ENCODE results near the gene VSIG8.
A peak's percentile ranks its signal among the peaks of the same experiment; 100 is the strongest.

The VSIG8 gene

DNA sequence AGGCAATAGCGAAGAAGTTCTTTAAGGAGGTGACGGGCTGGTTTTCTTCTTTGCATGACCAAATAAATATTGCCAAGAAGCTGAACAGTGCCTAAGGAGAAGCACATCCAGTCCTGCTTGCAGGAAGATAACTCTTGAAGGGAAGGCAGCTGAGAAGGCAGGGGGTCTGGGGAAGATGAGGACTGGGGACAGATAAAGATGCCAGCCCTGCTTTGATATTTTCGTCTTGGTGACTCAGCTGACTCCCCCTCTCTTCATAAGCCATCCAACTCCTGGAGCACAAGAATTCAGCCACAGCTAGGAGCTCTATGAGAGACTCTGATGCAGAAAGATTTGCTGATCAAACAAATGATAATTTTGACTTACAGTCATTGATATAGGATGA lies 34.1 kb upstream of the VSIG8 start:
- Histone ChIP-seq H4K20me1 (ENCODE audit: insufficient read depth, low read length) (no peaks in the 10 kb centered on the region), H3K27me3 (ENCODE audit: low read depth, low read length) (peaks cover 19% of the 10 kb centered on the region; the same call in 1 of the 2 replicates), H3K9me3 (ENCODE audit: insufficient read depth, low read length) (no peaks in the 10 kb centered on the region), H3K9ac (ENCODE audit: low read length) (no peak overlapping the region), H3K4me3 (ENCODE audit: low read length) (no peak overlapping the region), H3K36me3 (replicated peaks; ENCODE audit: low read depth, low read length) (no peaks in the 10 kb centered on the region), H3K79me2 (ENCODE audit: low read length) (no peaks in the 10 kb centered on the region), H3K4me2 (ENCODE audit: low read length) (no peak overlapping the region), H2AFZ (ENCODE audit: low read depth, low read length) (no peak overlapping the region), H3K4me1 (ENCODE audit: low read length) (peaks cover 19% of the 10 kb centered on the region), H3K27ac (ENCODE audit: low read length) (no peak overlapping the region)
- TF ChIP-seq, protein P1, sequence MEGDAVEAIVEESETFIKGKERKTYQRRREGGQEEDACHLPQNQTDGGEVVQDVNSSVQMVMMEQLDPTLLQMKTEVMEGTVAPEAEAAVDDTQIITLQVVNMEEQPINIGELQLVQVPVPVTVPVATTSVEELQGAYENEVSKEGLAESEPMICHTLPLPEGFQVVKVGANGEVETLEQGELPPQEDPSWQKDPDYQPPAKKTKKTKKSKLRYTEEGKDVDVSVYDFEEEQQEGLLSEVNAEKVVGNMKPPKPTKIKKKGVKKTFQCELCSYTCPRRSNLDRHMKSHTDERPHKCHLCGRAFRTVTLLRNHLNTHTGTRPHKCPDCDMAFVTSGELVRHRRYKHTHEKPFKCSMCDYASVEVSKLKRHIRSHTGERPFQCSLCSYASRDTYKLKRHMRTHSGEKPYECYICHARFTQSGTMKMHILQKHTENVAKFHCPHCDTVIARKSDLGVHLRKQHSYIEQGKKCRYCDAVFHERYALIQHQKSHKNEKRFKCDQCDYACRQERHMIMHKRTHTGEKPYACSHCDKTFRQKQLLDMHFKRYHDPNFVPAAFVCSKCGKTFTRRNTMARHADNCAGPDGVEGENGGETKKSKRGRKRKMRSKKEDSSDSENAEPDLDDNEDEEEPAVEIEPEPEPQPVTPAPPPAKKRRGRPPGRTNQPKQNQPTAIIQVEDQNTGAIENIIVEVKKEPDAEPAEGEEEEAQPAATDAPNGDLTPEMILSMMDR (IDR thresholded peaks at IDR 0.05; ENCODE audit: low read depth, low read length): no peak
- TF ChIP-seq EZH2phosphoT487 (IDR thresholded peaks at IDR 0.05; ENCODE audit: low read depth): no peak

DNA sequence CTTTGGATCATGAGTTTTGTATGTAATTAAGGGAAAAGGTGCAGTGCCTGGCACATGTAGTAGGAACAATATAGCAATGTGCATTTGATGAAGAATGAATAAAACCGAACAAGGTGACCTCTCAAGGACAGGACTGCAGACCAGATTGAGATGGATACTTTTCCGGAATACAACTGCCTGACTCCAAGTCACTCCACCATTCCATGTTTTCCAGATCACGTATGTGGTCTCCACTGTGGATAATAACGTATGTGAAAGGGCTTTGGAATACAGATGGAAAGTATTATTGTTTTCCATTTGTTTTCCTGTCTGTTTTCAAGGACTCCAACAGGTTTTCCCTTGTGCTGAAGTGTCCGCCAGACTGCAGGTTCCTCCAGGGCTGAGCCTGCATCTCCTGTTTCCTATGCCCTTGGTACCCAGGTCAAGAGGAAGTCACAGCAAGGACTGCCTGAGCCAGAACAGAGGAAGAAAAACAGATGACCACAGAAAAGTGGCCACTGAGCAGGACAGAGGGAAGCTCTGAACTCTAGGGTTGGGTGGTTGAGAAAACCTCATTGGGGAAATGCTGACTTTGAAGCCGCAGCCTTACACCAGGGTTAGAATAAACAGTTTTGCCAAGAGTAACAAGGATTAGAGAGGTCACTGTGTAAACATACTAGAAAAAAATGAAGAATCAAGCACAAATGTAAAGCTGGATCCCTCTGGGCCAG lies 33.5 kb upstream of the VSIG8 start:
- no peak overlapping the region for H3K9ac ChIP-seq (ENCODE audit: low read length)
- H3K4me1 ChIP-seq (ENCODE audit: low read length): peaks cover 24% of the 10 kb centered on the region
- TF ChIP-seq, protein P1 (IDR thresholded peaks at IDR 0.05; ENCODE audit: low read depth, low read length): no peak
- TF ChIP-seq EZH2phosphoT487 (IDR thresholded peaks at IDR 0.05; ENCODE audit: low read depth): no peak
- H3K4me2 ChIP-seq (ENCODE audit: low read length): no peak overlapping the region
- no peaks in the 10 kb centered on the region for H3K79me2 ChIP-seq (ENCODE audit: low read length)
- H3K27me3 ChIP-seq (ENCODE audit: low read depth, low read length): peaks cover 19% of the 10 kb centered on the region; the same call in 1 of the 2 replicates
- H4K20me1 ChIP-seq (ENCODE audit: insufficient read depth, low read length): no peaks in the 10 kb centered on the region
- H3K4me3 ChIP-seq (ENCODE audit: low read length): no peak overlapping the region
- no peak overlapping the region for H2AFZ ChIP-seq (ENCODE audit: low read depth, low read length)
- no peaks in the 10 kb centered on the region for H3K36me3 ChIP-seq (replicated peaks; ENCODE audit: low read depth, low read length)
- H3K9me3 ChIP-seq (ENCODE audit: insufficient read depth, low read length): no peaks in the 10 kb centered on the region
- H3K27ac ChIP-seq (ENCODE audit: low read length): no peak overlapping the region

DNA sequence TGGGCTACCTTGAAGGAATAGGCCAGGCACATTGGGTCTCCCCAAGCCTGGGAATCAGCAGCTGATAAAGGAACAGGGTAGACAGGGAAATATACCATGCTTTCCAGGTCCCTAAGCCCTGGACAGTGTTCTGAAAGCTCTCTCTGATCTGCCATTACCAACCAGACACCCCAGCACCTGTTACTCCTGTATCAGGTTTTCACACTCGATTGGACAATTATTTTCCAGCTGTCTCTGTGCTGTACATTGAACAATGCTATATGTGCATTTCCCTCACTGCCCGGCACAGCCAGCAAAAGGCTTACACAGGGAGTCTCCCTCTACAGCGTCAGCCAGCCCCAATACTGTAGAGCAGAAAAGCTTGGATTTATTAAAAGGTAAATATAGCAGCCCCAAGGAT lies 32.8 kb upstream of the VSIG8 start:
- H3K4me1 ChIP-seq (ENCODE audit: low read length): peaks cover 29% of the 10 kb centered on the region
- H3K9ac ChIP-seq (ENCODE audit: low read length): no peak overlapping the region
- no peak overlapping the region for H3K27ac ChIP-seq (ENCODE audit: low read length)
- no peaks in the 10 kb centered on the region for H4K20me1 ChIP-seq (ENCODE audit: insufficient read depth, low read length)
- H3K9me3 ChIP-seq (ENCODE audit: insufficient read depth, low read length): no peaks in the 10 kb centered on the region
- TF ChIP-seq, protein P1 (IDR thresholded peaks at IDR 0.05; ENCODE audit: low read depth, low read length): no peak
- no peak for TF ChIP-seq EZH2phosphoT487 (IDR thresholded peaks at IDR 0.05; ENCODE audit: low read depth)
- no peaks in the 10 kb centered on the region for H3K36me3 ChIP-seq (replicated peaks; ENCODE audit: low read depth, low read length)
- no peaks in the 10 kb centered on the region for H3K79me2 ChIP-seq (ENCODE audit: low read length)
- H2AFZ ChIP-seq (ENCODE audit: low read depth, low read length): no peak overlapping the region
- H3K4me2 ChIP-seq (ENCODE audit: low read length): no peak overlapping the region
- no peak overlapping the region for H3K4me3 ChIP-seq (ENCODE audit: low read length)
- peaks cover 19% of the 10 kb centered on the region; the same call in 1 of the 2 replicates for H3K27me3 ChIP-seq (ENCODE audit: low read depth, low read length)

DNA sequence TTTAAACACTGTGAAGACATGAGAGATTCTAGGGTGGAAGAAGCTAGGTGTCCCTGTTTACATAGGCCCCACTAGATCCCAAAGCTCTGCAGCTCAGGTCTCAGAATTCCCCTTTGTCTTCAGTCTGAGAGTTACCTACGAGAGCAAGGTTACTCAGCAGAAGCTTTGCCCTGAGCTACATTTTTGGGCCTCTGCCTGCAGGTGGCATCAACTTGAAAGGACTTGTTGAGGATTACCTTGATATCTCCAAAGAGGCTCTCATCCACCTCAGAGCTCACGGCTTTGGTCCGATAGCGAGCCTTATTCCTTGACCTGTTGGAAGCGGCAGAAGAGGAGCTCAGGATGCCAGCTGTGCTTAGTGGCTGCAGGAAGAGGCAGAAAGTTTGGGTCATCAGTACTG lies 30.5 kb upstream of the VSIG8 start:
- no peak overlapping the region for H3K4me3 ChIP-seq (ENCODE audit: low read length)
- peaks cover 19% of the 10 kb centered on the region; the same call in 1 of the 2 replicates for H3K27me3 ChIP-seq (ENCODE audit: low read depth, low read length)
- H3K27ac ChIP-seq (ENCODE audit: low read length): no peak overlapping the region
- no peaks in the 10 kb centered on the region for H3K36me3 ChIP-seq (replicated peaks; ENCODE audit: low read depth, low read length)
- H3K4me1 ChIP-seq (ENCODE audit: low read length): peaks cover 37% of the 10 kb centered on the region
- TF ChIP-seq, protein P1 (IDR thresholded peaks at IDR 0.05; ENCODE audit: low read depth, low read length): peak; percentile 45
- no peak for TF ChIP-seq EZH2phosphoT487 (IDR thresholded peaks at IDR 0.05; ENCODE audit: low read depth)
- H3K4me2 ChIP-seq (ENCODE audit: low read length): no peak overlapping the region
- H3K9me3 ChIP-seq (ENCODE audit: insufficient read depth, low read length): no peaks in the 10 kb centered on the region
- H3K9ac ChIP-seq (ENCODE audit: low read length): no peak overlapping the region
- no peaks in the 10 kb centered on the region for H4K20me1 ChIP-seq (ENCODE audit: insufficient read depth, low read length)
- no peaks in the 10 kb centered on the region for H3K79me2 ChIP-seq (ENCODE audit: low read length)
- H2AFZ ChIP-seq (ENCODE audit: low read depth, low read length): no peak overlapping the region

Measured in OCI-LY3 (cell line).